Subcutaneous abdominal adipose tissue (tissue), 5 donors: ENCODE measurements around the gene C1orf105.
"Not testable (repeated sequence)": the region's sequence is repeated elsewhere in the genome, so short reads cannot be mapped to it uniquely, and the experiment has no call there.

Source experiments
- H3K27ac ChIP-seq: one replicate; pipeline ENCODE4 v1.7.0; 2013; ENCODE audit warnings: low read depth, mild to moderate bottlenecking, inconsistent platforms, low read length, moderate library complexity
- H3K27me3 ChIP-seq, 5 donors: one replicate each; pipeline ENCODE4 v1.7.0; 2013; ENCODE audit warnings: low read length in 5 of 5, inconsistent platforms in 1 of 5; ENCODE audit not compliant: control insufficient read depth in 5 of 5, insufficient read depth in 4 of 5
- H3K36me3 ChIP-seq, 5 donors: one replicate each; pipeline ENCODE4 v1.7.0; 2013; ENCODE audit warnings: low read length in 5 of 5; ENCODE audit not compliant: control insufficient read depth in 5 of 5, insufficient read depth in 5 of 5
- H3K4me1 ChIP-seq, 5 donors: one replicate each; pipeline ENCODE4 v1.7.0; 2013; ENCODE audit warnings: low read length in 5 of 5, mild to moderate bottlenecking in 3 of 5, moderate library complexity in 1 of 5; ENCODE audit not compliant: control insufficient read depth in 5 of 5, insufficient read depth in 5 of 5
- H3K4me3 ChIP-seq, 5 donors: one replicate each; pipeline ENCODE4 v1.7.0; 2013; ENCODE audit warnings: low read length in 5 of 5, low read depth in 1 of 5
- H3K9ac ChIP-seq, 5 donors: one replicate each; pipeline ENCODE4 v1.7.0; 2013; ENCODE audit warnings: low read length in 5 of 5, mild to moderate bottlenecking in 4 of 5, moderate library complexity in 3 of 5
- H3K9me3 ChIP-seq, 5 donors: one replicate each; pipeline ENCODE4 v1.7.0; 2013; ENCODE audit warnings: low read length in 5 of 5; ENCODE audit not compliant: control insufficient read depth in 5 of 5
- donor health status: healthy.
- donor health status: healthy.
- donor health status: healthy.
- donor health status: healthy.
- donor health status: healthy.

The C1orf105 gene

GRCh38 chr1:172421974-172422604 lies 1.6 kb downstream of the C1orf105 start:
- Histone ChIP-seq H3K9ac (no peak overlapping the region), H3K4me1 (peaks cover 0 to 8% (median 0%) of the 10 kb centered on the region in 5 donors), H3K27me3 (no peaks in the 10 kb centered on the region), H3K27ac (no peak overlapping the region), H3K9me3 (no peaks in the 10 kb centered on the region), H3K36me3 (no peaks in the 10 kb centered on the region), H3K4me3 (no peak overlapping the region)

GRCh38 chr1:172423336-172423735 lies 2.9 kb downstream of the C1orf105 start:
- Histone ChIP-seq H3K27ac (no peak overlapping the region), H3K9me3 (no peaks in the 10 kb centered on the region), H3K4me1 (peaks cover 0 to 8% (median 0%) of the 10 kb centered on the region in 5 donors), H3K9ac (no peak overlapping the region), H3K36me3 (no peaks in the 10 kb centered on the region), H3K27me3 (no peaks in the 10 kb centered on the region), H3K4me3 (no peak overlapping the region)

- H3K36me3 ChIP-seq: no peaks in the 10 kb centered on the region
- H3K9me3 ChIP-seq: no peaks in the 10 kb centered on the region
- H3K9ac ChIP-seq: no peak overlapping the region
- peaks cover 0 to 8% (median 3%) of the 10 kb centered on the region in 5 donors for H3K4me1 ChIP-seq
- no peaks in the 10 kb centered on the region for H3K27me3 ChIP-seq
- H3K27ac ChIP-seq: no peak overlapping the region
- no peak overlapping the region for H3K4me3 ChIP-seq
Observed at GRCh38 chr1:172425339-172425738, 4.9 kb downstream of the C1orf105 start.

- Histone ChIP-seq H3K27me3 (no peaks in the 10 kb centered on the region), H3K4me3 (no peak overlapping the region), H3K4me1 (peaks cover 0 to 3% (median under 1%) of the 10 kb centered on the region in 5 donors), H3K27ac (no peak overlapping the region), H3K9me3 (no peaks in the 10 kb centered on the region), H3K9ac (no peak overlapping the region), H3K36me3 (peaks cover 0 to 8% (median 0%) of the 10 kb centered on the region in 5 donors)
Observed at GRCh38 chr1:172427191-172427590, 6.7 kb downstream of the C1orf105 start.

GRCh38 chr1:172429331-172430127 lies 9.0 kb downstream of the C1orf105 start:
- Histone ChIP-seq H3K4me1 (peaks cover 0 to 3% (median 0%) of the 10 kb centered on the region in 5 donors), H3K27ac (no peak overlapping the region), H3K9me3 (no peaks in the 10 kb centered on the region), H3K36me3 (peaks cover 0 to 8% (median 0%) of the 10 kb centered on the region in 5 donors), H3K9ac (no peak overlapping the region), H3K4me3 (no peak overlapping the region), H3K27me3 (no peaks in the 10 kb centered on the region)

- peaks cover 0 to 8% (median 0%) of the 10 kb centered on the region in 5 donors for H3K36me3 ChIP-seq
- peaks cover 0 to 3% (median 0%) of the 10 kb centered on the region in 5 donors for H3K4me1 ChIP-seq
- no peak overlapping the region for H3K27ac ChIP-seq
- H3K9ac ChIP-seq: no peak overlapping the region
- no peaks in the 10 kb centered on the region for H3K27me3 ChIP-seq
- no peak overlapping the region for H3K4me3 ChIP-seq
- H3K9me3 ChIP-seq: no peaks in the 10 kb centered on the region
Observed at GRCh38 chr1:172430128-172430454, 9.6 kb downstream of the C1orf105 start.

GRCh38 chr1:172431204-172431603 lies 10.7 kb downstream of the C1orf105 start:
- no peak overlapping the region for H3K9ac ChIP-seq
- no peak overlapping the region for H3K27ac ChIP-seq

GRCh38 chr1:172431721-172432192 lies 11.3 kb downstream of the C1orf105 start:
- H3K4me3 ChIP-seq: no peak overlapping the region
- no peaks in the 10 kb centered on the region for H3K27me3 ChIP-seq
- peaks cover 0 to 3% (median 0%) of the 10 kb centered on the region in 5 donors for H3K4me1 ChIP-seq
- H3K9ac ChIP-seq: no peak overlapping the region
- H3K9me3 ChIP-seq: peaks cover 0 to 3% (median 0%) of the 10 kb centered on the region in 5 donors
- H3K36me3 ChIP-seq: peaks cover 0 to 8% (median 0%) of the 10 kb centered on the region in 5 donors
- H3K27ac ChIP-seq: no peak overlapping the region

More at GRCh38 chr1:172431204-172431603, 10.7 kb downstream of the C1orf105 start:
- no peaks in the 10 kb centered on the region for H3K27me3 ChIP-seq
- H3K4me1 ChIP-seq: peaks cover 0 to 3% (median 0%) of the 10 kb centered on the region in 5 donors
- H3K9me3 ChIP-seq: peaks cover 0 to 2% (median 0%) of the 10 kb centered on the region in 5 donors
- peaks cover 0 to 8% (median 0%) of the 10 kb centered on the region in 5 donors for H3K36me3 ChIP-seq
- H3K4me3 ChIP-seq: no peak overlapping the region

GRCh38 chr1:172437183-172437582 lies 16.7 kb downstream of the C1orf105 start:
- not testable (repeated sequence) for H3K4me1 ChIP-seq, H3K4me3 ChIP-seq, H3K9ac ChIP-seq, H3K27me3 ChIP-seq, H3K27ac ChIP-seq, H3K9me3 ChIP-seq
- H3K36me3 ChIP-seq: peaks cover 0 to 12% (median 5%) of the 10 kb centered on the region in 5 donors

GRCh38 chr1:172442404-172442803 lies 21.9 kb downstream of the C1orf105 start:
- peaks cover 0 to 3% (median 0%) of the 10 kb centered on the region in 5 donors for H3K9me3 ChIP-seq
- peaks cover 0 to 14% (median 5%) of the 10 kb centered on the region in 5 donors for H3K36me3 ChIP-seq
- peak overlapping the region in 2 of 5 donors; percentile 23 to 92 for H3K4me3 ChIP-seq
- H3K4me1 ChIP-seq: peaks cover 0 to 22% (median 16%) of the 10 kb centered on the region in 5 donors
- H3K27ac ChIP-seq: no peak overlapping the region
- no peak overlapping the region for H3K9ac ChIP-seq
- no peaks in the 10 kb centered on the region for H3K27me3 ChIP-seq
